Eye (tissue), 1 donor: Measurements from ENCODE around the gene PPP4R3A.
"Not testable (repeated sequence)": the region's sequence is repeated elsewhere in the genome, so short reads cannot be mapped to it uniquely, and the experiment has no call there.

Experiments used
- DNase-seq: peaks from one replicate; pipeline ENCODE4 v3.0.0-alpha.2; 2015

Gene PPP4R3A

DNA sequence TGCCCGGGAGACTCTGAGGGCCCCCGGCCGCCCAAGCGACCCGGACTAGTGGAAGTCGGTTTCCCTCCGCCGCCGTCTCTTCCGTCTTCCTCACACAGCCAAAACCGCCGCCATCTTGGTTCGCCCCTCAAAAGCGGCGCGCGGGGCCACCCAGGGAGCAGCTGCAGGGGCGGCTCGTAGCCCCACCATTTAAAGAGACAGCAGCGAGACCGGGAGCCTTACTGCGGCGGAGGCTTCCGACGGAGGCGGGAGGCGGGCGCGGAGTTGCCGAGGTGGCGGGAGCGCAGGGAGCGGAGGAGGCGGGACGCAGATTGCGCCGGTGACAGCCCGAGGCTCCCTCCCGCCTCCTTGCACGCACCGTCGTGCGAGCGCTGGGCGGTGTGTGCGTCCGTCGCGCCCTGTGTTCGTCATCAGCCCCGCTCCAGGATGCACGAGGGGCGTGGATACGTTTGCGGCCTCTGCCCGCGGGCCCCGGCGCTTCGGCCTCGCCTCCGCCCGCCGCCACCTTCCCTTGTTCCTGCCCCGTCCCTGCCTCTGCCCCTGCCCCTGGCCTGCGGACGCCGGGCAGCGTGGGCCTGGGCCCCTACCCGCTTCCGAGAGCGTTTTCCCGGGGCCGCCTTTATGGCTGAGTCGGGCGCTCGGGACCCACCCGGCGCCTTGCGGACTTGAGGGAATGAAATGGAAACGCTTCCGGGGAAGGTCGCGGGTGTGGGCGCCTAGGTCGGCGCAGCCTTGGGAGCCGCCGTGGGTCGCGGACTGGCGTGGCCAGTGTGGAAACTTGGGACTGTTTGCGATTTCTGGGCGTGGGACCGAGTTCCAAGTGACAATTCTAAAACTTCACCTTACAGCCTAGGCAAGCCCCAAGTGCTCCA lies at the start of gene PPP4R3A:
TSS of gene PPP4R3A (minus strand) at position 140 of the 872 bp plus-strand sequence. CDS start 663 bp downstream, outside the sequence.
- DNase-seq: peak; percentile 98

DNA sequence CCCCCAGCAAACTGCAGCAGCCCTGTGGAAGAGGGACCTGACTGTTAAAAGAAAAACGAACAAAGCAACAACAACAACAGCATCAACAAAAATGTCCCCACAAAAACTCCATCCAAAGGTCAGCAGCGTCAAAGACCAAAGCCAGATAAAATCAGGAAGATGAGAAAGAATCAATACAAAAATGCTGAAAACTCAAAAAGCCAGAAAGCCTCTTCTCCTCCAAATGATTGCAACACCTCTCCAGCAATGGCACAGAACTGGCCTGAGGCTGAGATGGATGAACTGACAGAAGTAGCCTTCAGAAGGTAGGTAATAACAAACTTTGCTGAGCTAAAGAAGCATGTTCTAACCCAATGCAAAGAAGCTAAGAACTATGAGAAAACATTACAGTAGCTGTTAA lies 45.4 kb upstream of the PPP4R3A start:
- DNase-seq: no peak

DNA sequence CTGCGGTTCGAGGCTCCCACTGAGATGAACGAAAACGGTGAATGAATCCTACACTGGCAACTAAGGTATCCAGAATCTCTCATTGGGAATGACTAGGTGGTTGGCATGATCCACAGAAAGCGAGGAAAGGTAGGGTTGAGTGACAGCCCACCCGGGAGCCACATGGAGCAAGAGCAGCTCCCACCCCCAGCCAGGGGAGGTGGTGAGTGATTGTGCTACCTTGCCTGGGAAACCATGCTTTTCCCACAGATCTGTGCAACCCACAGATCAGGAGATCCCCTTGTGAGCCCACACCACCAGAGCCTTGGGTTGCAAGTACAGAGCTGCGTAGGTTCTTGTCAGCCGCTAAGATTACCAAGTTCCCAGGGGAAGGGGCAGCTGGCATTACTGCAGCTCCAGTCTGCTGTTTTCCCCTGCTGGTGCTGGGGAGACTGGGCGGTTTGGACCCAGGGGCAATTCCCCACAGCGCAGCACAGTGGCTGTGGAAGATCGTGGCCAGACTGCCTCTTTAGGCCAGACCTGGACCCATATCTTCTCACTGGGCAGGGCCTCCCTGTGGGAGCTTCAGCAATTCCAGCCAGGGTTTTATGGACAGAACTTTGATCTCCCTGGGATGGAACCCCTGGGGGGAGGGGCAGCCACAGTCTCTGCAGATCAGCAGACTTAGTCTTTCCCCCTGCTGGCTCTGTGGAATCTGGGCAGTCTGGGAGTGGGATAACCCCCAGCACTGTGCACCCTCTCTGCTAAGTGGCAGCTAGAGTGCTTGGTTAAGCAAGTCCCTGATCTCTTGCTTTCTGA lies 44.6 kb upstream of the PPP4R3A start:
- DNase-seq: no peak

DNA sequence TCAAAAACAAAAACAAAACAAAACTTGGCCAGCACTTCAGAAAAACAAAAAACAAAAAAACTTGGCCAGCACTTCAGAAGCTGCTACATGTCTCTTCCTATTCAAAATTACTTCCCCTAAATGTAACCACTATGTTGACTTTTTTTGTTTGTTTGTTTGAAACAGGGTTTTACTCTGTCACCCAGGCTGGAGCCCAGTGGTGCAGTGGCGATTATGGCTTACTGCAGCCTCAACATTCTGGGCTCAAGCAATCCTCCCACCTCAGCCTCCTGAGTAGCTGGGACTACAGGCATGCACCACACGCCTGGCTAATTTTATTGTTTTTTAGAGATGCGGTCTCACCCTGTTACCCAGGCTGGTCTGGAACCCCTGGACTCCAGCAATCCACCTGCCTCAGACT lies 38.0 kb upstream of the PPP4R3A start:
- no peak for DNase-seq

DNA sequence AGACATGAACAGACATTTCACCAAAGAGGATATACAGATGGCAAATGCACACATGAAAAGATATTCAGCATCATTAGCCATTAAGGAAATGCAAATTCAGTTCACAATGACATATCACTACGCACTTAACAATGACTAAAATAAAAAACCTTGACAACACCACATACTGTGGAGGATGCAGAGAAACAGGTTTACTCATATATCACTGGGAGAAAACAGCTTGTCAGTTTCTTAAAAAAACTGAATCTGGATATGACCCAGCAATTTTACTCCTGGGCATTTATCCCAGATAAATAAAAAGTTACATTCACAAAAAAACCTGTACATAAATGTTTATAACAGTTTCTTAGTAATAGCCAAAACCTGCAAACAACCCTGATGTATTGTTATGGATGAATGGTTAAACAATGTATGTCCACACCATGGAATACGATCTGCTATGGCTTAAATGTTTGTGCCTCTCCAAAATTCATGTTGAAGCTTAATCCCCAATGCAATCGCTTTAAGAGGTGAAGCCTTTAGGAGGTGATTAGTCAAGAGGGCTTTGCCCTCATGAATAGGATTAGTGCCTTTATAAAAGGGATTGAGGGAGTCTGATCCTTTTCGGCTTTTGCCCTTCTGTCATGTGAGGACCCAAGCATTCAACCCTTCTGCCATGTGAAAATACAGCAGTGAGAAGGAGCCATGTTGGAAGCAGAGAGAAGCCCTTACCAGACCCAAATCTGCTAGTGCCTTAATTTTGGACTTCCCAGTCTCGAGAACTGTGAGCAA lies 36.0 kb upstream of the PPP4R3A start:
- peak; percentile 14 for DNase-seq

DNA sequence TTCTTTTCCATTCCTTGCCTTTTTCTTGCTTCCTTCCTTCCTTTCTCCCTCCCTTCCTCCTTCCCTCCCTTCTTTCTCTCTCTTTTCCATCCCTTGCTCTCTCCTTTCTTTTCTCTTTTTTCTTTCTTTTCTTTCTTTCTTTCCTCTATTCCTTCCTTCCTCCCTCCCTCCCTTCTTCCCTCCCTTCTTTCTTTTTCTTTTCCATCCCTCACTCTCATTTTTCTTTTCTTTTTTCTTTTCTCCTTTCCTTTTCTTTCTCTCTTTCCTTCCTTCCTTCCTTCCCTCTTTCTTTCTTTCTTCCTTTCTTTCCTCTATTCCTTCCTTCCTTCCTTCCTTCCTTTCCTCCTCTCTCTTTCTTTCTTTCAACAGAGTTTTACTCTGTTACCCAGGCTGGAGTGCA lies 35.1 kb upstream of the PPP4R3A start:
- no peak for DNase-seq

DNA sequence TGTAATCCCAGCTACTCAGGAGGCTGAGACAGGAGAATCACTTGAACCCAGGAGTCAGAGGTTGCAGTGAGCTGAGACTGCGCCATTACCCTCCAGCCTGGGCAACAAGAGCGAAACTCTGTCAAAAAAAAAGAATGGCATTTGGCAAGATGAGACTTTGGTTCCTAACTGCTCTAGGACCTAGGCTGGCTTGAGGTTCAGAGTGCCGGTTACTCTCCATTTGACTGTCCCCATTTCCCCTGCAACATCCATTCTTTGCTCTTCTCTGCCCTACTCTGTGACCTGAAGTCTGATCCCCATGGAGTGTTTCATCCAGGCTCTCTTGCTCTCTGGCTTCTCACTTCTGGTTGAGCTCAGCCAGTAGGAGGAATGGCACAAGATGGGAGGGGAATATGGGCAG lies 26.2 kb upstream of the PPP4R3A start:
- no peak for DNase-seq

DNA sequence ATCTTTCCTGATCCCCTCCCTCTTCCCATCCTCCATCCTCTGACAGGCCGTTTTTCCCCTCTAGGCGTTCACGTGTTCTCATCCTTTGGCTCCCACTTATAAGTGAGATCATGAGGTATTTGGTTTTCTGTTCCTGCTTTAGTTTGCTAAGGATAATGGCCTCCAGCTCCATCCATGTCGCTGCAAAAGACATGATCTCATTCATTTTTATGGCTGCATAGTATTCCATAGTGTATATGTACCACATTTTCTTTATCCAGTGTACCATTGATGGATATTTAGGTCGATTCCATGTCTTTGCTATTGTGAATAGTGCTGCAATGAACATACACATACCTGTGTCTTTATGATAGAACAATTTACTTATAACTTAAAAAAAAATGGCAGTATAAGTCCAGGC lies 23.9 kb upstream of the PPP4R3A start:
- not testable (repeated sequence) for DNase-seq

DNA sequence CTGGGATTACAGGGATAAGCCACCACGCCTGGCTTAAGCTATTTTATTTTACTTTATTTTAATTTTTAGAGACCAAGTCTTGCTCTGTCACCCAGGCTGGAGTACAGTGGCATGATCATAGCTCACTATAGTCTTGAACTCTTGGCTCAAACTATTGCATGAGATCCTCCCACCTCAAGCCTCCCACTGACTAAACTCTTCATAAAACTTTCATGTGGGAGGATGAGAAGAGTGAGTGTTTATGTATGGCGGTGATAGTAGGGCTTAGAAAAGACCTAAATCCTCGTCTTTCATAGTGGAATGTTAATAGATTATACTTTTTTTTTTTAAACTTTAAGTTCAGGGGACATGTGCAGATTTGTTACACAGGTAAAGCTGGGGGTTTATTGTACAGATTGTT lies 23.5 kb upstream of the PPP4R3A start:
- DNase-seq: no peak

DNA sequence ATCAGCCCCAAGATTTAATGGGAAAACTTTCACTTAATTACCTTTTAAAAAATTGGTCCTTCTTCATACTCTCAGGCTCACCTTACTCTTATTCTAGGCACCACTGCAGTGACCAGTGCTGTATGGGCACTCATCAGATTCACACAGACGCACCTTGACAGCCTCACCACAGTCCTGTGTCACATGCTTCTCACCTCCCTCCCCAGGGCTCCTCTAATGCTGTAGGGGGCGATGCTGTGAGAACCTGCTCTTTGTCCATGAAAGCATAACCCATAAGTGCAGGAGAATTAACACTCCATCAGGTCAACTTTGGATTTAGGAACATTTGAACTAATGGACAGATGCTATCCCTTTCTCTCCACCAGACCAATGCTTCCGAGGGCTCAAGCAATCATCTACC lies 13.9 kb upstream of the PPP4R3A start:
- no peak for DNase-seq

DNA sequence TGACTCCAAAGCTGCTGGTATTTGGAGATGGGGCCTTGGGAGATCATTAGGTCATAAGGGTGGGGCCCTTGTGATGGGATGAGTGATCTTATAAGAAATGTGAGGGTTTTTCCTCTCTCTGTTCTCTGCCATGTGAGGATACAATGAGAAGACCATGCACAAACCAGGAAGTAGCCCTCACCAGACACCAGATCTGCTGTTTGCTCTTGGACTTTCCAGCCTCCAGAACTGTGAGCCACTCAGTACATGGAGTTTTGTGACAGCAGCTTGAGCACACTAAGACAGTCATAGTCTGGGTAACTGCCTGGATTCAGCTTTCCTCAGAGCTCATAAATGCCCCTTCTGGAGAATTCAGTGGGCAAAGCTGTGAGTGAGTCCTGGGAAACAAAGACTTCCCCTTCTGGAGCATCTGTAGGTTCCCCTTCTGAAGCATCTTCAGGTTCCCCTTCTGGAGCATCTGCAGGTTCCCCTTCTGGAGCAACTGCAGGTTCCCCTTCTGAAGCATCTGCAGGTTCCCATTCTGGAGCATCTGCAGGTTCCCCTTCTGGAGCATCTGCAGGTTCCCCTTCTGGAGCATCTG lies 11.0 kb upstream of the PPP4R3A start:
- no peak for DNase-seq

DNA sequence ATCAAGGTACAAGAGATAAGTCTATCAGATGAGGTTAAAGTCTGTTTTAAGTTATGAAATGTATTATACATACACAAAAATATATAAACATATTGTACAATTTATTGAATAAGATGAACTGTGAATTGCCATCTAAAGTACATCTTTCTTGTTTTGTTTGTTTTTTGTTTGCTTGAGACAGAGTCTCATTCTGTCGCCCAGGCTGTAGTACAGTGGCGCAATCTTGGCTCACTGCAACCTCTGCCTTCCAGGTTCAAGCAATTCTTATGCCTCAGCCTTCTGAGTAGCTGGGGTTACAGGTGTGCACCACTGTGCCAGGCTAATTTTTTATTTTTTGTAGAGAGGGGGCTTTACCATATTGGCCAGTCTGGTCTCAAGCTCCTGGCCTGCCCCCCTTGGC lies 10.0 kb upstream of the PPP4R3A start:
- no peak for DNase-seq

DNA sequence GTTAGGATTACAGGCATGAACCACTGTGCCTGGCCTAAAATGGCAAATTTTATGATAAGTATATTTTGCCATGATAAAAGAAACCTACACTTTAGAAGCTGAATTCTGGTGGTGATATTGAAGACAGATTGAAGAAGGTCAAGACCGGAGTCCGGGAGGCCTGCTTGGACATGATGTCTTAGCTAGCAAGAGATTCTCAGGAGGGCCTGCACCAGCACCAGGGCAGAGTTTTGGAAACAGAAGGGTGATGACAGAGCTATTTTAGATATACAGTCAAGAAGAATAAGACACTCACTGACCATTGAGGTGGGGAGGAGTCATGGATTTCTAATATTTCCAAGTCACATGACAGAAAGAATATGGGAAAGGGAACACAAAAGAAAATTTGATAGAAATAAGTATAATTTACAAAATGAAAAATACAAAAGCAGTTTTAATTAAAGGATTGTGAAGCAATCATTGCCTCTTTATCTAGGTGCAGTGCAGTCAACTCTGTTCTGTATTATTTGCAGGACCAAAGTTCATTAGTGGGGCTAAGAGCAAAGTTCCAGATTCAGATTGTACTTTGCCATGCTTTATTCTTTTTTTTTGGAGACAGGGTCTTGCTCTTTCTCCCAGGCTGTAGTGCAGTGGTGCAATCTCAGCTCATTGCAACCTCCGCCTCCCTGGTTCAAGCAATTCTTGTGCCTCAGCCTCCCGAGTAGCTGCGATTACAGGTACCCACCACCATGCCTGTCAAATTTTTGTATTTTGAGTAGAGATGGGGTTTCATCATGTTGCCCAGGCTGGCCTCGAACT lies 9.3 kb upstream of the PPP4R3A start:
- no peak for DNase-seq

DNA sequence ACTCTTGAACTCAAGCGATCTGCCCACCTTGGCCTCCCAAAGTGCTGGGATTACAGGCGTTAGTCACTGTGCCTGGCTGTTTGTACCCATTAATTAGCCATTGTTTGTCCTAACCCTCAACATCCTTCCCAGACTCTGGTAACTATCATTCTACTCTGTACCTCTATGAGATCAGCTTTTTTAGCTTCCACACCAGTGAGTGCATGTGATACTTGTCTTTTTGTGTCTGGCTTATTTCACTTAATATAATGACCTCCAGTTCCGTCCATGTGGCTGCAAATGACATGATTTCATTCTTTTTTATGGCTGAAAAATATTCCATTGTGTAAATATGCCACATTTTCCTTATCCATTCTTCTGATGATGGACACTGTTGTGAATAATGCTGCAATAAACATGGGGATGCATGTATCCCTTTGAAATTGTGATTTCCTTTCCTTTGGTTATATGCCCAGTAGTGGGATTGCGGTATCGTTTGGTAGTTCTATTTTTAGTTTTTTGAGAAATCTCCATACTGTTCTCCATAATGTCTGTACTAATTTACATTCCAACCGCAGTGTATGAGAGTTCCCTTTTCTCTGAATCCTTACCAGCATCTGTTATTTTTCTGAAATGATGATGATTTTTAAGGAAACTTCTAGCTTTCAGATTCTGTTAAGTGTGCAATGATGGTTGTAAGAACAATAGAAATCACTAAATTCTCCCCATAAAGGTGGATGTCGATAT lies 6.7 kb upstream of the PPP4R3A start:
- no peak for DNase-seq

DNA sequence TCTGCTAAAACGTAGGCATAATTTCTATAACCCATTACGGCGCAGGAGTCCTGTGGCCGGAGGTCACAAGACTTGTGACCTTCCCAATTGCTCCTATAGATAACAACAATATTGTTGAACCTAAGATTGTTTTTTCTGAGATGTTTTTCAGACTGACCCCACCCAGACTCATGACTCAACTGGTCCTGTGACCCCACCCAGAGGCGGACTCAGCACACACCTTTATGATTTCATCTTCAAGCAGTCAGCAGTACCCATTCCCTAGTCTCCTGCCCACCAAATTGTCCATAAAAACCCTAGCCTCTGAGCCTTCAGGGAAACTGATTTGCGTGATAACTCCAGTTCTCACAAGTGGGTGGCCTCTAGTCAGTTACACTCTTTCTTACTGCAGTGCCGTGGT lies 5.9 kb upstream of the PPP4R3A start:
- no peak for DNase-seq

DNA sequence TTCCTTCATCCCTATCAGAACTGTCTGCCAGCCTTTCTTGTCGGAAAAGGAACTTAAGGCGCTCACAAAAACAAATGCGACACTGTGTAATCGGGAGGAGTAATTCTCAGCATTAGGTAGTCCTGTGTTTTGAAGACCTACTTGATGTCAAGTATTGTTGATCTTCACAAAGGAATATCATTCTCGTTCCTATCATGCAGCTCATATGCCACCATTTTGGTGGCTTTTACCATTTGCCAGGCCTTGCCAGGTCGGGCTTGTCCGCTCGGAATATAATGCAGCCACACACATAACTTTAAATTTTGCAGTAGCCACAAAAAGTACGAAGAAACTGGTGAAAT lies 903 bp upstream of the PPP4R3A start:
- peak; percentile 91 for DNase-seq

DNA sequence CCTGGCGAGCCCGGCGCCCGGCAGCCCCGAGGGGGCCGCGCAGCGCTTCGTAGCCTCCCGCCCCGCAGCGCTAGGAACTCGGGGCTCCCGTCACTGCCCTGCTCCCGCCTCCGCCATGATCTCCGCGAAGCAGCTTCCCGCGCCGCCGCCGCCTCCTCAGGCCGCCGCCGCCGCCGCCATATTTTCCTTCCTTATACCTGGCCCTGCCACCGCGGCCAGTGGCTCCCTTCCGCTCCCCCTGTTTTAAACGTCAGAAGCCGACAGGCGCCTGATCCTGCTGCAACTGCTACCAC lies 286 bp downstream of the PPP4R3A start:
- DNase-seq: no peak

DNA sequence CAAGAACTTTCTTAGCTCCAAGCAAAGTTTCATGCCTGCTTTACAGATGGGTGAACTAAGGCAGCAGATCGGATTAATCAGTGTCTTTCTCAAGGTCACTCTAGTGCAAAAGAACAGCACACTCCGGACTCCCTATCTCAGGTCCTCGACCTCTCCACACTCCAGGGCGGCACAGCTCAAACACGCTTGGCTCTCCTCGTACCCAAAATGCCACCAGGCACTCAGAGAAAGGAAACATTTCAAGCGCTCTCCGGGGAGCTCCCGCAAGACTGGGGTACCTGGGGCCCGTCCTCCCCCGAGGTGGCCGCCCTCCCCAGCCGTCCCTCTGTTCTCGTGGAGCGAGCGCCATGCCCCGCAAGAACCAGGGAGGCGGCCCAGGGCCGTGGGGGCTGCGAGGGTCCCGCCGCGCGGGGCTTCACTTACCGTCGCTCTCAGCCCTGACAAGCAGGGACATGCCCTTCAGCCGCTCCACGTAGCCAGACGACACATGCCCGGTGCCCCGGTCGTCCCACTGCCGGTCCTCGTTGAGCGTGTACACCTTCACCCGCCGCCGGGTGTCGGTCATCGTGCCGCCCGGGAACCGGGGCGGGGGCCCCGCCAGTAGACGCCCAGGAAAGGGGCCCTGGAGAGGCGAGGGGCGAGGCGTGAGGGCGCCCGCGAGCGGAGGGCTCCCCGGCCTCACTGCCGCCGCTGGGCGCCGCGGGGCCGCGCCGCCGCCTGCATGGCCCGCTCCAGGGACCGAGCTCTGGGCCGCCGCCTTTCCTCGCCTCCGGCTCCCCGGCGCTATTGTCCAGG lies 830 bp downstream of the PPP4R3A start:
- DNase-seq: peak; percentile 67

DNA sequence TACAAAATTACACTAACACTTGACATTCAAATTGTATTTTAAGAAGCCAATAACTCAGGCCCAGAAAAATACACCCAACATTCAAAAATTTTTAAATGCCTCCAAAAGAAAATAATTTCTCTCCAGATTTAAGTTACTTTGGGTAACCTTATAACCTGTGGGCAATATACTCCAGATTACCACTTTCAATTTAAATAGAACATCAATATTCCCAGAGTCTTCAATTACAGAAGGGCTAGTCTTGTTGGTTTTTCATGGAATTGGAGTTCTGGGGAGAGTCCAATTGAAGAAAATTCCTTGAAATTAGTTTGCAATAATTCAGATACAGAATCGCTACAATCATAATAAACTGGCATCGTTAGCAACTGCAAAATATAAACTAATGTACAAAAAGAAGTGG lies 2.0 kb downstream of the PPP4R3A start:
- DNase-seq: no peak

DNA sequence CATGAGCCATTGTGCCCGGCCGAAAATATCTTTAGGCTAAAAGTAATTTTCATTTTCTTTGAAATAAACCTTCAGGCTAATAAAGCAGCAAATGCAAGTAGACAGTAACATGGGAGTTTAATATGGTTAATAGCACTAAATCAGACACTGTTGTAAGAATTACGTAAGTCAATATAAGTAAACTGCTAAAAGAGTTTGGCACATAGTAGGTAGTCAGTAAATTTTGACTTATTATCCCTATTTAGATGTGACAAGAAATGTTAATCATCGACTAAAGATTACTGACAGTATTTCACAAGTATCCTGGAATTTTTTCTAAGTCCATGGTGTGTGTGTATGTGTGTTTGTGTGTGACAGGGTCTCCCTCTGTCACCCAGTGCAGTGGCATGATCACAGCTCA lies 3.9 kb downstream of the PPP4R3A start:
- DNase-seq: no peak

DNA sequence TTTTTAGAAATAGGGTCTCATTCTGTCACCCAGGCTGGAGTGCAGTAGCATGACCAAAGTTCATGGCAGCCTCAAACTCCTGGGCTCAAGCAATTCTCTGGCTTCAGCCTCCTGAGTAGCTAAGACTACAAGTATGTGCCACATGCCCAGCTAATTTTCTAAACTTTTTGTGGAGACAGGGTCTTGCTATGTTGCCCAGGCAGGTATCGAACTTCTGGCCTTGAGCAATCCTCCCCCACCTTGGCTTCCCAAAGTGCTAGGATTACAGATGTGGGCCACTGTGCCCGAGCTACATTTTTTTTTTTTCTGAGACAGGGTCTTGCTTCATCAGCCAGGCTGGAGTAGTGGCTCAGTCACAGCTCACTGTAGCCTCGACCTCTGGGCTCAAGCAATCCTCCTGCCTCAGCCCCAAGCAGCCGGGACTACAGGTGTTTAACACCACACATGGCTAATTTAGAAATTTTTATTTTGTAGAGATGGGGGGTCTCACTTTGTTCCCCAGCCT lies 7.1 kb downstream of the PPP4R3A start:
- no peak for DNase-seq
